GM19238 (cell line): Measurements from ENCODE around the gene EVI2B.
A peak's percentile ranks its signal among the peaks of the same experiment; 100 is the strongest.
"Not testable (repeated sequence)": the region's sequence is repeated elsewhere in the genome, so short reads cannot be mapped to it uniquely, and the experiment has no call there.

Source experiments
- DNase-seq: peaks from one replicate; pipeline ENCODE4 v3.0.0; 2011; ENCODE audit warnings: low spot score; ENCODE audit not compliant: insufficient read length

The EVI2B gene, protein sequence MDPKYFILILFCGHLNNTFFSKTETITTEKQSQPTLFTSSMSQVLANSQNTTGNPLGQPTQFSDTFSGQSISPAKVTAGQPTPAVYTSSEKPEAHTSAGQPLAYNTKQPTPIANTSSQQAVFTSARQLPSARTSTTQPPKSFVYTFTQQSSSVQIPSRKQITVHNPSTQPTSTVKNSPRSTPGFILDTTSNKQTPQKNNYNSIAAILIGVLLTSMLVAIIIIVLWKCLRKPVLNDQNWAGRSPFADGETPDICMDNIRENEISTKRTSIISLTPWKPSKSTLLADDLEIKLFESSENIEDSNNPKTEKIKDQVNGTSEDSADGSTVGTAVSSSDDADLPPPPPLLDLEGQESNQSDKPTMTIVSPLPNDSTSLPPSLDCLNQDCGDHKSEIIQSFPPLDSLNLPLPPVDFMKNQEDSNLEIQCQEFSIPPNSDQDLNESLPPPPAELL

DNA sequence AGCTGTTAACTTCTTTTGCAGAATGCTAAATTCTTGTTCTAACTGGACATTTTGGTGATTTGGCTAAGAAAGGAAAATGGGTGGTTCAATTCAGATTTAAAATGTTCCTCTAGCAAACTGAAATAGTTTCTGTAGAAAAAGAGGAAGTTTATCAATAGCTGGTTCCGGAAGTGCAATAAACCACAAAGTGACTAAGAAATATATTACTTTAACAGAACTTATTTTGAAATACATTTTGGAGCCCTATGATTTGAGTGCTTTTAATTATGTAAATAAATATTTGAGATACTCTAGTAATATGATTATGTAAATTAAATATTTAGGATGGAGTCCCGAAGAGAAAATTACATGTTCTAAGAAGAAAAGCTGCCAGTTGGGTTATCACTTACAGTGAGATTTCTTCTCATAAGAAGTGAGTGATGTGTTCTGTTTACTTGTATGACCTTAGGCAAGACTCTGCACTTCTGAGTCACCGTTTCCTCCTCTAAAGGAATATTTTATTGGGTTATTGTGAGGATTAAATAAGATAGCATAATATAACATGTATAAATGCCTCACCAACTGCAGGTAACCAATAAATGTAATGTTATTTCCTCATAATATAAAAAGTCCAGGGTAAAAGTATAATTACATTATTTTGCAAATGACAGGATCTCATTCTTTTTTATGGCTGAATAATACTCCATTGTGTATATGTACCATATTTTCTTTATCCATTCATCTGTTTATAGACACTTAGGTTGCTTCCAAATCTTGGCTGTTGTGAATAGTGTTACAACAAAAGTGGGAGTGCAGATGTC, at the start of gene EVI2B:
Gene EVI2B, minus strand, starts transcription at position 73 of the 800 bp plus-strand sequence. CDS start 8,445 bp downstream, outside the sequence.
- no peak for DNase-seq

DNA sequence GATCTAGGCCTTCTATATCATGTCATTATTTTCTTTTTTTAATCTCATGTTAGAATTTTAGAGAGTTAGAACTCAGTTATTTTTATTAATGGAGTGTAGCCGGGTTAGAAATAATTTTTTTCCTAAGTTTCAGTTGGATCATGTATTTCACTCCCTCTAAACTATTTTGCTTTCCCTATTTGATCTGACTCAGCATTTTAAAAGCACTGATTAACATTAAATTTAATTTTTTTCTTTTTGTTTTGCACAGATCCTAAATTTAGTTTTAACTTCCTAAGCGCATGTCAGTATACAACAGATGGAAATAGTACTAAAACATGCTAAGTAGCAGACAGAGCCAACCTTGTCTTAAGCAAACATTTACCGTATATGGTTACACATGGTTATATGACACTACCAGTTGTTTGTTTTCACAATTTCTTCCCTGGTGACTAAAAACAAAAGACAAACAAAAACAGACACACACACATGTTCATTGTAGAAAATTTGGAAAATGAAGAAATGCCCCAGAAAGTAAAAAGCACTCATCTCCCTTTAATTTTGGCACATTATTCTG, 44.1 kb upstream of the EVI2B start:
- no peak for DNase-seq

DNA sequence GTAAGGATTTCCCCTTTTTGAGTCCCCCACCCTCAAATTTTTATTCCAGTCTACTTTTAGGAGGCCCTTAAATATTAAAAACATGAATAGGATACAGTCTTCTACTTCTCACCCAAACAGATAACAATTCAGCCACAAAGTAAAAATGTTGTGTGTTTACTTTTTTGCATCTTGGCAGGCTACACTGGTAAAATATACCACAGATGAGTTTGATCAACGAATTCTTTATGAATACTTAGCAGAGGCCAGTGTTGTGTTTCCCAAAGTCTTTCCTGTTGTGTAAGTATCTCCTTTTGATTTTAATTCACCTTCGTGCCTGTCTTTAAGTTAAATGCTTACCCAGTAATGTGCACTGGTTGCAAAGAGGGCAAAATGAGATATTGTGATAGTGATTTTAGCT, 43.2 kb upstream of the EVI2B start:
- no peak for DNase-seq

- DNase-seq = no peak
Observed at GRCh38 chr17:31355935-31356334, 42.1 kb upstream of the EVI2B start.

- no peak for DNase-seq
Observed at GRCh38 chr17:31349454-31349853, 35.6 kb upstream of the EVI2B start.

DNA sequence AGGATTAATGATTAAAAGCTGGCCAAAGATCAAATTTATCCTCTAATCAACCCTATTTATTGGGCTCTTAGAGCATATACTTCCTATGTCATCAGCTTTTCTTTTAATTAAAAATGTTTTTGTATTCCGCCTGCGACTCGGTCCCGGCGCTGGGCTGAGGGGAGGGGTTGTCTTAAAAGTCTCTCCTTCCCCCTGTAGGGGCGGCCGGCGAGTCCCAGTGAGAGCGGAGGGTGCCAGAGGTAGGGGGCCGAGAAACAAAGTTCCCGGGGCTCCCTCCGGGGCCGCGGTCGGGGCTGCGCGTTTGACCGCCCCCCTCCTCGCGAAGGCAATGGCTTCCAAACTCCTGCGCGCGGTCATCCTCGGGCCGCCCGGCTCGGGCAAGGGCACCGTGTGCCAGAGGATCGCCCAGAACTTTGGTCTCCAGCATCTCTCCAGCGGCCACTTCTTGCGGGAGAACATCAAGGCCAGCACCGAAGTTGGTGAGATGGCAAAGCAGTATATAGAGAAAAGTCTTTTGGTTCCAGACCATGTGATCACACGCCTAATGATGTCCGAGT, 31.4 kb upstream of the EVI2B start:
- not testable (repeated sequence) for DNase-seq

GRCh38 chr17:31339906-31340661, 26.2 kb upstream of the EVI2B start:
- no peak for DNase-seq

DNA sequence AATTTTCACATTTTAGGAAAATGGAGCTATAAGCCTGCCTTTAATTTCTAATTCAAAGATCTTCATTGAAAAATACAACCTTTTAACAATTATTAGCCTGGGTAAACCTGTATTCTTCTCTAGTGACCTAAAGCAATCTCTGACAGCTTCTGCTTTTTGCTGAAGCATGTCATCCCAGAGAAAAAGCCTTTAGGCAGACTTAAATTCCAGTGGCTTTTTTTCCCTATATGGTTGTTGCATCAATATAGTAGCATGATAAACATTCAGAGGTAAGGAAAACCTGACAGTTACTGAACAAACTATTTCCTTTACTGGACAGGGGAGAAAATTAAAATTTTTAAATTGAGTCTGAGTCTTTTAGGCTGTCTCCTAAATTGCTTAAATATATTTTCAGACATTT, 15.4 kb upstream of the EVI2B start:
- DNase-seq = no peak

DNA sequence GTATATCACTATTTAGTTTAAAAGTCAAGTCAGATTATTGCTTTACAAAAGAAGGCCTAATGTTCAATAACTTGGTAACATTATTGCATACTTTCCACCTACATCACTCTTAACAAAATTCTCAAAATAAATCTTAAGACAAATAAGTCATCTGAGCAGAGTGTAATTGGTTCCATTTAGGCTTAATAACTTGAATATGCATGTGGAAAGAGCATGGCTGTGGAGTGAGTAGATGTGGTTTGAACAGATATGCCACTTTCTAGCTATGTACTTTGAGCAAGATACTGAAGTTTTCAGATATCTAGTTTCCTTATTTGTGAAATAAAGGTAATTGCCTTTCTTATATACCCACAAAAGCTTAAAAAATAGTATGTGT, 14.3 kb upstream of the EVI2B start:
- DNase-seq = no peak

DNA sequence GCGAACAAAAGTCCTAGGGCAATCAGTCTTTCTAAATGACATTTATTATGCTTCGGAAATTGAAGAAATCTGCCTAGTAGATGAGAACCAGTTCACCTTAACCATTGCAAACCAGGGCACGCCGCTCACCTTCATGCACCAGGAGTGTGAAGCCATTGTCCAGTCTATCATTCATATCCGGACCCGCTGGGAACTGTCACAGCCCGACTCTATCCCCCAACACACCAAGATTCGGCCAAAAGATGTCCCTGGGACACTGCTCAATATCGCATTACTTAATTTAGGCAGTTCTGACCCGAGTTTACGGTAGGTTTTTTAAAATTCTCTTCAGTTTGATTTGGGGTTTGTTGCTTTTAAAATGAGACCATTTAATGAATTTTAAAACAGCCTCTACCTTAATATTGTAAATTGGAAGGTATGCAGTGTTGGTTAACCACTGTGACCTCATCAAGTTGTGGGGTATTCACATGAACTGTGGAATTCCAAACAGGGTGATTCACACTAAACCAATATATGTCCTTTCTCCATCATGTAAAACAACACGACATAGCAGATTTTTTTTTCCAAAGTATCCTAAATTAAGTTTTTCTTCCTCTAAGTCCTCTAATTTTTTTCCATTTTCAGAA, 13.8 kb upstream of the EVI2B start:
- DNase-seq = no peak

DNA sequence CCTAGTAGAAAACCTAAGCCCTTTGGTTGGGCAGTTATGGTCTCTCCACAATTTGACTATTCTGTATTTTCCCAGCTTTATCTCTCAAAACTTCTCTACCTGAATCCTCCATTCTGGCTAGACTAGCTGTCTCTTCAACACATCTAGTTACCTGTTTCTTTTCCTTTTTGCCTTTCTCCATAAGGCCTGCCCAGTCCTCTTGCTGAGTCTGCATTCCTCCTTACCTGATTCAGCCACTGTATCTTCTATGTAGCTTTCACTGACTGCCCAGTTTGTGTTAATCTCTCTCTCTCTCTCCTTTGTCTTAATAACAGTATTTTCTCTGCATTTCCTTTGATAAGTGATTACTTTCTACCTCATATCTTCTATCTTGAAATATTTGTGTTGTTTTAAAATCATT, 9.7 kb upstream of the EVI2B start:
- DNase-seq = no peak

DNA sequence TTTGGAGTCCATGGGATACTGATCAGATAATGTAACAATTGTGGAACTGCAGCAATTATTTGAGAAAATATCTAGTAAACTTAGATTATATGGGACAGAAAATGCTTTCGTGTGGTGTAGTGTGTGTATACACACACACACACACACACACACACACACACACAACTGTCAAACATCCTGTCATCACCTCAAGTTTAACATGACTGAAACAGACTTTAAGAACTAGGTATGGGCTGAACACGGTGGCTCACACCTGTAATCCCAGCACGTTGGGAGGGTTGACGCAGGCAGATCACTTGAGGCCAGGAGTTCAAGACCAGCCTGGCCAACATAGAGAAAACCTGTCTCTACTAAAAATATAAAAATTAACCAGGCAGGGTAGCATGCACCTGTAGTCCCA, 8.1 kb upstream of the EVI2B start:
- no peak for DNase-seq

DNA sequence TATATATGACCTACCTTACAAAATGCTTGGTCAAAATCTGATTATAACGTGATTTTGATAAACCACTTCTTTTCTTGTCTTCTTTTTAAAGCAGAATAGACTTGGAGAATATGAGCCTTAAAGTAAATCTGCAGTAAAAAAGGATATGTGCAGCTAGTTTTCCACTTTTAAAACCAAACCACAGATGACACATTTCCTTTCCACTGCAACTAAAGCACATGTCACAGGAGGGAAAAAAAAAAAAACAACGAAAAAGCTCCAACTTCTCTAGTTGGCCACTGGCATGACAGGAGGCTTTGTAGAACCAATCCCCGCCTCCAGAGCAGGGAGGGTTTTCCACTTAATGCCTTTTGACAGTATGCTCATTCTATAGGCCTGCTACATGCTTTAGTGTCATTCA, 7.6 kb upstream of the EVI2B start, which contains the start of gene EVI2A:
Gene EVI2A, minus strand, starts transcription at position 142 of the 400 bp plus-strand sequence. CDS start 2,609 bp downstream, outside the sequence.
- DNase-seq = peak; percentile 27

GRCh38 chr17:31320791-31321190, 6.9 kb upstream of the EVI2B start:
- no peak for DNase-seq

- no peak for DNase-seq
Observed at GRCh38 chr17:31320241-31320640, 6.4 kb upstream of the EVI2B start.

DNA sequence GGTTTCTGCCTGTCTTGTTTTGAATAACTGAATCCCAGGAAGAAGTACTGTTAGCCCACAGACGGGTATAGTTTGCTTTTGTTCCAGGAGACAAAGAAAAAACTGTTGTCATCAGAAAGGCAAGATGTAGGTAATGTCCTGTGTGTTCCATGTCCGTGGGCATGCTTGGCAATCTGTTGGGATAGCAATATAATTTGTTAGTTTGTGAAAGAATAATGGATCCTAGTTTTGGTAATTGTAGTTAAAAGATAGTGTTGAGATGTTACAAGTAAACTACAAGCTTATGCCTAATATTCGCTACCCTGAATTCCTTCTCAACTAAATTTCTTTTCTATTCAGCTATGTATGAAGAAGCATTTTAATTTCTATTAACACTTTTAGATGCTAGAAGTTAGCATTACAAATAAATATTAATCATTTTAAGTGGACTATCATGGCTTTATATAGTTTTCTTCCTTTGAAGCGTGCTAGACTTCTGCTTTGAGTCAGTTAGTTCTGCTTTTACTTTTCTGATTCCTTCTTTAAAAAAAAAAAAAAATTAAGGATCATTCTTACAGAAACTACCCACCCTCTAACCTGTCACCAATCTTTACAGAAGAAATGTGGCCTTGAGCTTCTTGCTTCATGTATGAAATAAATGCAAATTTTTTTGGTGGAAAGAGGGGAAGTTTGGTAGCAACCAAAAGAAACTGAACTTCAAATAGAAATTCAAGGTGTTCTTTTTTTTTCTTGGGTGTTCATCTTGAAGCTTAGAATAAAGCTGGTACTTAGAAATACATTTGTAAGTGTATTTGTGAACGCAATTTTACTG, 5.2 kb upstream of the EVI2B start:
- DNase-seq = no peak

- DNase-seq = no peak
Observed at GRCh38 chr17:31318298-31318801, 4.5 kb upstream of the EVI2B start.

- no peak for DNase-seq
Observed at GRCh38 chr17:31314782-31315100, 887 bp upstream of the EVI2B start.

- not testable (repeated sequence) for DNase-seq
Observed at GRCh38 chr17:31312223-31312622, 1.6 kb downstream of the EVI2B start.

- no peak for DNase-seq
Observed at GRCh38 chr17:31311526-31311925, 2.3 kb downstream of the EVI2B start.
